NCI-H2107 treated with DMSO at 0.1 percent for 48 hours (cell line): ENCODE measurements around the gene NCK2.

Experiments
- DNase-seq: peaks from one replicate; lab custom pipeline; 2025; ENCODE audit not compliant: unreplicated experiment; lab: John Stamatoyannopoulos, UW

NCK2 gene

DNA sequence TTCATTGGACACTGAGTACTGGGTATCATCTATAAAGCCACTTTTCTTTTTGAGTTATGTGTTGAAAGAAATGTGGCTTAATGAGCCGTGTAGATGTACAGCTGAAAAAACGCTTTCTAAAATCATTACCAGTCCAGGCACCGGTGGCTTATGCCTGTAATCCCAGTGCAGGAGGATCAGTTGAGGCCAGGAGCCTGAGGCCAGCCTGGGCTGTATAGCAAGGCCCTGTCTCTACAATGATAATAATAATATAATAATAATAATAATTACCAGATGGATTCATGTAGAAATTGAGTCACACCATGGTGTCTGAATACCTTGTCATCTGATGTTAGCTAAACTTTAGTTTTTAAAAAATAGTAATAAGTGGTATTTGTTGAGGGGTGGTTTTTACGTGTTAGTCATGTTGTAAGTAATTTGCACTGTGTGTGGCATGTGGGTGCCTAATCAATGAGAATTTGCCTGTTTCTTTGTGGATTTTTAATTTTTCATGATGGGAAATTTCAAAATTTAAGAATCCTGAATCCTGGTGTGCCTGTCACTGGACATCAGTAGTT is 30.1 kb downstream of the NCK2 start:
- no peak for DNase-seq

DNA sequence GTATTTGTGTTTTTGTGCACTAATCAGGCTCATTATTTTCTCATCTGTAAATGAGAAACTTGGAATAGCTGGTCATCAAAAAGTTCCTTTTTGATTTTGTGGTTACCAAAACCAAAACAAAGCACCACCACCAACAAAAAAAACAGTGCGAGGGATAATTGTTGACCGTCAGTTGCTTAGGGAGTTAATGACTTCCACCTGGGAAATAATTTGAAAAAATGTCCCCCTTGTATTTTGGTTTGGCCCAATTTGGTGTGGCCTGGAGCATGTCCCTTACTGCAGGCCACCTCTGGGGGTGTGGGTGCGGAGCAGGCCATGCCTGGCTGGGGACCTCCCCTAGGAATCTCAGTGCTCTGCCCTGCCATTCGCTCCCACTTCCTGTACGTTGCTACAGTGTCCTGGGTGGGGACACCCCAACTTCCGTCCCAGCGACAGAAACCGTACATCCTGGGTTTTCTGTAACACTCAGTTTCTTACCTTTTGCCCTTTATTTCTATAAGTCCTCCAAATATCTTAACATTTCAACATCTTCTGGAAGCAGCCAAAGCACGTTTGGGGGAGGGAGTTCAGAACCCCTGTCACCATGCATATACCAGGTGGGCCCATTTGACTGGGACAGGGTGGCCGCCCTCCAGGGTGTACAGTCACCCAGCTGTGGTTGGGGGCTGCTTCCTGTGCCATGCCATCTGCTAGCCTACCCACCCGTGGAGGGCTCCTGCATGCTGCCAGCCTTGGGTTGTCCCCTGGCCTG is 31.3 kb downstream of the NCK2 start:
- no peak for DNase-seq

DNA sequence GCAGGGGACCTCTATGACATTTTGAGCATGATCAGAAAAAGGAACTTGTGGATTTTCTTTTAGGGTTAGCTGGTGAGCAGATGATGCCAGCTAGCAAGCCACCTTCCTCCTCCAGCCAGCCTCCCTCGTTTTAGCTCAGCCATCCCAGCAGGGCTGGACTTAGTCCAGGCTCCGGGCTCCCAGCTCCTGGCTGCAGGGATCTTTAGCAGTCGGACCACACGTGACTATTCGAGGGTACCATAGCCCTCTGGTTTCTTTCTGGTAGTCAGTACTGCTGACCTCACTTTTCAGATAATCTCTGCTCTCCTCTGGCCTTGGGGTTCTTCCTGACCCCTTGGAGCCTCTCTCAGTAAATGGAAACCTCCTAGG is 31.8 kb downstream of the NCK2 start:
- no peak for DNase-seq

GRCh38 chr2:105777031-105777482 is 32.3 kb downstream of the NCK2 start:
- DNase-seq: peak; percentile 81

DNA sequence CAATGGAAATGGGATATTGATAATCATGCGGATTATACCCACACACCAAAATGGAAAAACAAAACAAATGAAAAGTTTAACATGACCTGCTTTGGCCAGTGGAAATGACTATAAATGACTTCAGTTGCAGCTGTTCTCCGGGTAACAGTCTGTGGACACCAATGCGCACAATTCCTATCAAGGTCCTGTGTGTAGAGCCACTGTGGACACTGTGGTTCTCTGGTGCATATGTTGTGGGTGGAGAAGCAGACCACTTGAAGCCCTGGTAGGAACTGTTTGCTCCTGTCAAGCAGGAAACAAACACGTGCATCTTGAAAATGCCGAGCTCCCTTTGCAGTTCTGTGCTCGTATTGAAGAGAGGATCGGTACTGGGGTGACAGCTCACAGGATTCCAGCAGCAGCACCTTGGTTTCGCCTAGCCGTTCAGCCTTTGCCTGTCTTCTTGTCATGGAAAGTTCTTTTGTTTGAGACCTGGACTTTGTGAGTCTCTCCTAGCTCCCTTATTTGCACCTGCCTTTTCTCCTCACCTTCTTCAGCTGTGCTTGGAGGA is 32.9 kb downstream of the NCK2 start:
- DNase-seq: peak; percentile 28

DNA sequence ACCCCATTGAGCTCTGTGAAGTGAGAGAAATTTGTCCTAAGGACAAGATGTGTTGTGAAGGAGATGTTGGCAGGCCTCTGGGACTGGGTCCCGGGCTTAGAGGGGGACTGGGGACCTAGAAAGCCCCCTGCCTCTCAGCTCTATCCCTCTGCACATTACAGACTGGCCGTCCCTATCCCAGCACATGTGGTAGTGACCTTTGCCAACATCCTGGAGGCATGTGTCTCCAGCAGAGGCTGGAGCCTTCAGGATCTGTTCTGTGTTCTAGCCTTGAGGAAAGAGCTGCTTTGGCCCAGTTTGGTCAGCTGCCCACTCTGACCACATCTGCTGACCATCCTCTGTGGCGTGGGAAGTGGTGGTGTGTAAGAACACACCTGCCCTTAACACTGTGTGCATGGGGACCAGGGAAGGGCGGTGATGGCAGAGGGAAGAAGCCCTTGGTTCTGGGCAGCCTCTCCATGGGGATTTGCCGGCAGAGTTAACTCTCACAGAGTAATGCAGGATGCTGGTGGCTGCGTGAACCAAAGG is 33.4 kb downstream of the NCK2 start:
- DNase-seq: no peak

GRCh38 chr2:105779394-105779793 is 34.7 kb downstream of the NCK2 start:
- DNase-seq: no peak

DNA sequence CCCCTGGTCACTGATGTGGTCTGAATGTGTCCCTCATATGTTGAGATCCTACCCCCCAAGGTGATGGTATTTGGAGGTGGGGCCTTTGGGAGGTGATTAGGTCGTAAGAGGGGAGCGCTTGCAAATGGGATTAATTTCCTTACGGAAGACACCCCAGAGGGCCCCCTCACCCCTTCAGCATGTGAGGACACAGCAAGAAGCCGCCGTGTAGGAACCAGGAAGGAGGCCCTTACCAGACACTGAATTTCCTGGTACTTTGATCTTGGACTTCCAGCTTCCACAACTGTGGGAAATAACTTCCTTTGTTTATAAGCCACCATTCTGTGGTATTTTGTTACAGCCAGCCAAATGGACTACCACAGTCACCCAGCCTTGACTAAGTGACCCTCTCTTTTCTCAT is 35.9 kb downstream of the NCK2 start:
- no peak for DNase-seq

- DNase-seq: no peak
Observed at GRCh38 chr2:105781274-105781978, 36.7 kb downstream of the NCK2 start.

- DNase-seq: no peak
Observed at GRCh38 chr2:105782123-105782522, 37.4 kb downstream of the NCK2 start.

DNA sequence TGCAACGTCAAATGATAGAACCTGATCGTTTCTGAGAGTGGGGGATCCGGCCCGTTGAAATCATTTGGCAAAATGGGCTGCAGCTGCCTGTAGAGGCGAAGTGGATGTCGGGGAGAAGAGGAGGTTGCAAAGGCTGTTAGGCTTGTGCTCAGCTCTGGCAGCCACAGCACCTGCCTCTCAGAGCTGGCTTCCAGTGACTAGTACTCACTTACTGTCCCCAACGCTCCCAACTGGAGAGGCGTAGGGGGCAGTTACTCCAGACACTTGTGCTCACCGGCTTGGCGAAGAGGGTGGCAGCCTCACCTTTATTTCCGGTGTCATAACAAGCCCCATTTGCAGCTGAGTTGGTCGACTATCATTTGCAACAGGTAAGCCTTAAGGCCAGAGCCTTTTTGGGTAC is 37.9 kb downstream of the NCK2 start:
- peak; percentile 68 for DNase-seq

GRCh38 chr2:105783151-105783738 is 38.5 kb downstream of the NCK2 start:
- DNase-seq: no peak

- DNase-seq: no peak
Observed at GRCh38 chr2:105783972-105784371, 39.3 kb downstream of the NCK2 start.

DNA sequence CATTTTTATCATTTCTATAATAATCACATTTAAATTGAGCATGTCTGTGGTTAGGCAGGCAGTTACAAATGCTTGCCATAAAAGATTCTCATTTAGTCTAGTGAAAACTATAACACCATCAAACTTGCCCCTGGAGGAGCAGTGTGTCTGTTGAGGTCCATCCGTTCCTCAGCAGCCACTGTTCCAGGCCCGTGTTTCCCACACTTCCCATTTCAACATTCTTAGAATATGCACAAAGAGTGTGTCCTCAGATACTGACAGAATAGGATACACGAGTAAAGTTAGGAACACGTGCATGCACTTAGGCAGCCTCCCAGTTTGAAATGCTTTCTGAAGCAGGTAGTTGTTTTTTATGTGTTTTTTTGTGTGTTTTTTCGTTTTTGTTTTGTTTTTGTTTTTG is 39.9 kb downstream of the NCK2 start:
- no peak for DNase-seq

DNA sequence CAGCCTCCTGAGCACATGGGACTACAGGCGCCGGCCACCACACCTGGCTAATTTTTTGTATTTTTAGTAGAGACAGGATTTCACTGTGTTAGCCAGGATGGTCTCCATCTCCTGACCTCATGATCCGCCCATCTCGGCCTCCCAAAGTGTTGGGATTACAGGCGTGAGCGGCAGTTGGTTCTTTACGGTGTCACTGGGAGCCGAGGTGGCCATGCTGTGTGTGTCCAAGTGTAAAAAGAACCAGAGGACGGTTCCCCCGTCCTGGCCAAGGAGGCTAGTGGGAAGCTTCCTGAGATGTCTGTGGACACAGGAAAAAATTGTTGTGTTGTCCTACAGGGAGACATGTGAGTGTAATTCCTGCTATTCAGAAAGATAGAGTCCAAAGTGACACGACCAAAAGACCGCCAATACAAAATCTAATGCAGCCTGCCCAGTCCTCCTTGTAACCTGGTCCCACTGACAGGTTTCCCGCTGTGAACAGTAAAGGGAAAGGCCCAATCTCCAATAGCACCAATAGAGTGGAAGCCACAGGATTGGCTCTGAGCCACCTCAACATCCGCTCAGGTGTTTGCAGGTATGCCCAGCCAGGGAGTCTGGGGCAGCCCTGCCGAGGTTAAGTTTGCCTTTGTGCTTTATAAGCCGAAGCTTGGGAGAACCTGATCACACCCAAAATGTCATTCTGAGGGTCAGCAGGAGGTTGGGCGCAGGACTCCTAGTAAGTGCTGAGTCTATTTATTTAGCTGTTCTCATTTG is 40.6 kb downstream of the NCK2 start:
- no peak for DNase-seq

- no peak for DNase-seq
Observed at GRCh38 chr2:105786231-105787230, 41.8 kb downstream of the NCK2 start.

GRCh38 chr2:105787376-105788318 is 42.9 kb downstream of the NCK2 start:
- no peak for DNase-seq

GRCh38 chr2:105788670-105789290 is 44.1 kb downstream of the NCK2 start:
- no peak for DNase-seq
